ENCODE measurements around the gene SYTL1.

SYTL1 gene

DNA sequence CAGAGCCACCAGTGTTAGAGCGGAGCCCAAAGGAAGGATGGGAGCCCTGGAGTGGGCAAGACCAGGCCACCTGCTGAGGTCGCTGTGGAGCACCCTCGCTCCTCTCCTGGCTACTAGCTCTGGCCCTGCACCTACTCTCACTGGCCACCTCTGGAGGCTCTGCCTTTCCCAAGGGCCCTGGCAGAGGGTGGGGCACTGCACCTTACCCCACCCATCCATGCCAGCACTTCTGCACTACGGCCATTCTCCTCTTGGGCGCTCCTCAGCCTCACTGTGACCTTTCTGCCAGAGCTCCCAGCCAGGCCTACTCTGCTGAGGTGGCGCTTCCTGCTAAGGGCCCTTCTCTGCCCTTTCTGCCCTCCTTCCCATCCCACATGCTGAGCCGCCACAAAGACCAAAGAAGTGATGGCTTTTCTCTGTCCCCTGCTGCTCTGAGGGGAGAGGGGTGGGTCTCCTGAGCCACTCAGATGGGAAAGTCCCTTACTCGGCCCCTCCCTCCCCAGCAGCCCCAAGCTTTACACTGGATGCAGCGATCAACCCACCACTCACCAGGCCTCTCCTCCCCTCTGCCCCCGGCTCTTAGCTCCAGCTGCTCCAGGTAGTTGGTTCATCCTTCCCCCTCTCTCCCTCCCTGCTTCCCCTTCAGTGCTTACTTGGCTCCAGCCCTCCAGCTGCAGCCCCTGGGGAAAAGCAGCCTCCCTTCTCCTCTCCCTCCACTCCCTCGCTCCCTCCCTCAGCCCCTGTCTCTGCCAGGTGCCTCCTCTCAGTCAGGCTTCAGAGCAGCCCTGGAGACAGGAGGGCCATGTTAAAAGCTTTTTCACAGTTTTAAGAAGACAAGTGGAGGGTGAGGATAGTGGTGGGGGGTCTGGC lies 34.7 kb upstream of the SYTL1 start:
- Histone ChIP-seq H3K4me1 (no peaks in the 10 kb centered on the region), H3K4me3 (ENCODE audit: low read depth, low read length) (no peak overlapping the region), H3K27me3 (ENCODE audit: control insufficient read depth, insufficient read depth, low read length) (no peaks in the 10 kb centered on the region), H3K79me2 (no peaks in the 10 kb centered on the region), H3K9ac (no peak overlapping the region), H2AFZ (no peak overlapping the region), H3K27ac (no peak overlapping the region), H3K36me3 (ENCODE audit: control insufficient read depth, insufficient read depth, low read length) (no peaks in the 10 kb centered on the region), H3K4me2 (ENCODE audit: low read length) (no peak overlapping the region), H3K9me3 (ENCODE audit: control insufficient read depth, low read length) (no peaks in the 10 kb centered on the region)
- TF ChIP-seq, protein P1, sequence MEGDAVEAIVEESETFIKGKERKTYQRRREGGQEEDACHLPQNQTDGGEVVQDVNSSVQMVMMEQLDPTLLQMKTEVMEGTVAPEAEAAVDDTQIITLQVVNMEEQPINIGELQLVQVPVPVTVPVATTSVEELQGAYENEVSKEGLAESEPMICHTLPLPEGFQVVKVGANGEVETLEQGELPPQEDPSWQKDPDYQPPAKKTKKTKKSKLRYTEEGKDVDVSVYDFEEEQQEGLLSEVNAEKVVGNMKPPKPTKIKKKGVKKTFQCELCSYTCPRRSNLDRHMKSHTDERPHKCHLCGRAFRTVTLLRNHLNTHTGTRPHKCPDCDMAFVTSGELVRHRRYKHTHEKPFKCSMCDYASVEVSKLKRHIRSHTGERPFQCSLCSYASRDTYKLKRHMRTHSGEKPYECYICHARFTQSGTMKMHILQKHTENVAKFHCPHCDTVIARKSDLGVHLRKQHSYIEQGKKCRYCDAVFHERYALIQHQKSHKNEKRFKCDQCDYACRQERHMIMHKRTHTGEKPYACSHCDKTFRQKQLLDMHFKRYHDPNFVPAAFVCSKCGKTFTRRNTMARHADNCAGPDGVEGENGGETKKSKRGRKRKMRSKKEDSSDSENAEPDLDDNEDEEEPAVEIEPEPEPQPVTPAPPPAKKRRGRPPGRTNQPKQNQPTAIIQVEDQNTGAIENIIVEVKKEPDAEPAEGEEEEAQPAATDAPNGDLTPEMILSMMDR (IDR thresholded peaks at IDR 0.05): no peak

DNA sequence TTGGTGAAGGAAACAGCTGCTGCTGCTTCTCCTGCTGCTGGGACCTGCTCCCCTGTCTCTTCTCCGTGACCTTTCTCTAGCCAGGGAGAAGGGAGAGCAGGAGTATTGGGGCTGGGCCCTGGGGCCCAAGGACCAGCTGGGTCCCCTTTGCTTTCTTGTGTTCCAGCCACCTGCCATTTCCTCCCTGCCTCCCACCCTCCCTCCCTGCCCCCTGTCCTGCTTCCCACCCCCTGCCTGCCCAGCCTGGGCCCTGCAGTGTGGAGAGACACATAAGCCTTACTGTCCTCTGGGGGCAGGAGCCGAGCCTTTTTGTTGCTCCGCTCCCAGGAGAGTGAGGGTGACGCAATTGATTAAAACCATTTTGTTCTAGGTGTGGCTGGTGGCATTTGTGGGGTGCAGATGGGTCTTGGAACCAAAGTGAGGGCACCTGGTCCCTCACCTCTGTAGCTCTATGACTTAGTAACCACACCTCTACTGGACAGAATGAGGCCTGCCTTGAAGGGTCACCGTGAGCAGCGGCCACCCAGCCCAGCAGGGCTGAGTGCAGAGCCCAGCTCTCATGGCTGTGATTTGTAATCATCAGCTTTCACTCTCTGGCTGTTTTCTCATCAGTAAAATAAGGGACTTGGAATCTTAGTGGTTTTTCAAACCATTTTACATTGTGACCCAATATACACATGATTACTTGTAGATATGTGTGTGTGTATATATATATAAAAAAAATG lies 33.8 kb upstream of the SYTL1 start:
- Histone ChIP-seq H3K9ac (no peak overlapping the region), H3K36me3 (ENCODE audit: control insufficient read depth, insufficient read depth, low read length) (no peaks in the 10 kb centered on the region), H3K27me3 (ENCODE audit: control insufficient read depth, insufficient read depth, low read length) (no peaks in the 10 kb centered on the region), H3K4me1 (no peaks in the 10 kb centered on the region), H3K4me3 (ENCODE audit: low read depth, low read length) (no peak overlapping the region), H2AFZ (no peak overlapping the region), H3K27ac (no peak overlapping the region), H3K79me2 (no peaks in the 10 kb centered on the region), H3K4me2 (ENCODE audit: low read length) (no peak overlapping the region), H3K9me3 (ENCODE audit: control insufficient read depth, low read length) (no peaks in the 10 kb centered on the region)
- TF ChIP-seq, protein P1 (IDR thresholded peaks at IDR 0.05): no peak

DNA sequence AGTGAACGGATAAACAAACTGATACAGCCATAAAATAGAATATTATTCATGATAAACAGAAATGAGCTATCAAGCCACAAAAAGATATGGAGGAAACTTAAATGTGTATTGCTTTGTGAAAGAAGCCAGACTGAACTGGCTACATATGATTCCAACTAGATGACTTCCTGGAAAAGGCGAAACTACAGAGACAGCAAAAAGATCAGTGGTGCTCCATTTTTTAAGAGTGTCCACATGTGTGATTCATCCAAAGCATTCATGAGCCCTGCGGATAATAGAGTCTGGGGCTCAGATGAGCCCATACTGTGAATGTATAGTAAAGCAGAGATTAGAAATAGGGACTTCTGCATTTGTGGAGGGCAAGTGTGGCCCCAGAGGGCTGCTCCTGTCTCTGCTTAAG lies 27.7 kb upstream of the SYTL1 start:
- no peak overlapping the region for H3K4me3 ChIP-seq (ENCODE audit: low read depth, low read length)
- no peak overlapping the region for H2AFZ ChIP-seq
- no peaks in the 10 kb centered on the region for H3K4me1 ChIP-seq
- H3K27ac ChIP-seq: no peak overlapping the region
- no peak overlapping the region for H3K9ac ChIP-seq
- no peaks in the 10 kb centered on the region for H3K9me3 ChIP-seq (ENCODE audit: control insufficient read depth, low read length)
- TF ChIP-seq, protein P1 (IDR thresholded peaks at IDR 0.05): no peak
- no peak overlapping the region for H3K4me2 ChIP-seq (ENCODE audit: low read length)
- H3K79me2 ChIP-seq: no peaks in the 10 kb centered on the region
- H3K27me3 ChIP-seq (ENCODE audit: control insufficient read depth, insufficient read depth, low read length): no peaks in the 10 kb centered on the region
- H3K36me3 ChIP-seq (ENCODE audit: control insufficient read depth, insufficient read depth, low read length): no peaks in the 10 kb centered on the region

DNA sequence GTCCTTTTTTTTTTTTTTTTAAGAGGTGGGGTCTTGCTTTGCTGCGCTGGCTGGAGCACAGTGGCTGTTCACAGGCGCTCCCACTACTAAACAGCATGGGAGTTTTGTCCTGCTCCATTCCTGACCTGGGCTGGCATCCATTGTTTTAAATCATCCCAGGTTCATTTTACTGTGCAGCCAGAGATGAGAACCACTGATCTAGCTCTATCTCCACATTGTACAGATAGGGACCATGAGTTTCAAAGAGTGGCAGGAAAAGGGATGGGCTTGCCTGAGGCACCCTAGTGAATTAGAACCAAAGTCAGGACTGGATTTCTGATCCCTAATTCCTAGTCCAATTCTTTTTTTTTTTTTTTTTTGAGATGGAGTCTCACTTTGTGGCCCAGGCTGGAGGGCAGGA lies 27.1 kb upstream of the SYTL1 start:
- H3K4me1 ChIP-seq: no peaks in the 10 kb centered on the region
- no peak overlapping the region for H3K4me3 ChIP-seq (ENCODE audit: low read depth, low read length)
- no peaks in the 10 kb centered on the region for H3K79me2 ChIP-seq
- no peaks in the 10 kb centered on the region for H3K36me3 ChIP-seq (ENCODE audit: control insufficient read depth, insufficient read depth, low read length)
- TF ChIP-seq, protein P1 (IDR thresholded peaks at IDR 0.05): no peak
- H3K9ac ChIP-seq: no peak overlapping the region
- no peak overlapping the region for H3K4me2 ChIP-seq (ENCODE audit: low read length)
- H2AFZ ChIP-seq: no peak overlapping the region
- H3K27me3 ChIP-seq (ENCODE audit: control insufficient read depth, insufficient read depth, low read length): no peaks in the 10 kb centered on the region
- no peaks in the 10 kb centered on the region for H3K9me3 ChIP-seq (ENCODE audit: control insufficient read depth, low read length)
- H3K27ac ChIP-seq: no peak overlapping the region
